Measurements from ENCODE around the gene P2RY6.

DNA sequence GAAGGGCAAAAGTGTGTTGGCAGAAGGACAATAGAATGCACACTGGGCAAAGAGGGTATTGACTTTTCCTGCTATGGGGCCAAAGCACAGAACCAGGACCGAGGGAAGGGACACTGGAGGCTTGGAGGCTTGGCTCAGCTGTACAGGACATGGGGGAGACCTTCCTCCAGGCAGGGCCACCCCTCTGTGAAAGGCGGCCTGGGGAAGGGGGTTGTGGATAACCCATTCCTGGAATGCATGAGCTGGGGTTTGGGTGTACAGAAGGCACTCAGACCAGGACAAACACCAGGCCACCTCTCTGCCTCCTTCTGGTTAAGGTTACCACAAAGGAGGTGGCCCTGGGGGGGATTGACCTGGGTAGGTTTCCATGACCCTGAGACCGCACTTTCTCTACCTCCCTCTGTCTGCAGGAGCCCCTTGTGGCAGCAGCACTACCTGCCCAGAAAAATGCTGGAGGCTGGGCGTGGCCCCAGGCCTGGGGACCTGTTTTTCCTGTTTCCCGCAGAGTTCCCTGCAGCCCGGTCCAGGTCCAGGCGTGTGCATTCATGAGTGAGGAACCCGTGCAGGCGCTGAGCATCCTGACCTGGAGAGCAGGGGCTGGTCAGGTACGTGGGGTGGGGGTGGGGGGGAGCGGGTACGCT is 44.4 kb upstream of the P2RY6 start:
- TF ChIP-seq POLR2A (IDR thresholded peaks at IDR 0.05; ENCODE audit: low read depth, low read length) (no peak), TAF1 (IDR thresholded peaks at IDR 0.05; ENCODE audit: low read depth, low read length) (no peak)
